OCI-LY7 (cell line): ENCODE measurements around the gene TMEM255B. TPM values are rescaled to one million over a fixed set of nuclear protein-coding genes. Genes with fewer than 3 reads are reported as not detected.

Experiments
- BruUV-seq: library from RNA; stranded (reverse); fragments of 400-500 nt; replicated peaks from 2 replicates; lab custom pipeline; 2021; lab: Mats Ljungman, UMichigan
- CTCF ChIA-PET: fragments of 300-600 bp; sonication (Branson Sonifier 250); formaldehyde crosslinking; loops from one replicate; lab custom pipeline; 2022; ENCODE audit warnings: antibody characterized with exemption; ENCODE audit not compliant: unreplicated experiment; lab: Charles Lee
- POLR2A ChIA-PET: fragments of 300-600 bp; sonication (Branson Sonifier 250); formaldehyde crosslinking; loops from one replicate; lab custom pipeline; 2022; ENCODE audit warnings: antibody characterized with exemption; lab: Charles Lee
- DNase-seq: peaks from one replicate; pipeline ENCODE4 v3.0.0-alpha.2; 2015; ENCODE audit warnings: low spot score
- H2AFZ ChIP-seq: fragments of 200-600 bp; sonication (generic), shearing (Covaris generic); 2 replicates; pipeline ENCODE4 v1.6.1; 2014; ENCODE audit warnings: mild to moderate bottlenecking, antibody characterized with exemption, low read length, moderate library complexity
- H3K27ac ChIP-seq: fragments of 200-600 bp; sonication (generic); 2 replicates; pipeline ENCODE4 v1.5.1; 2014; ENCODE audit warnings: mixed run types, low read depth, mild to moderate bottlenecking, moderate library complexity, low read length, inconsistent platforms; ENCODE audit not compliant: poor library complexity, severe bottlenecking
- H3K36me3 ChIP-seq: fragments of 200-600 bp; sonication (generic); 2 replicates; pipeline ENCODE4 v1.6.1; 2014; ENCODE audit warnings: mild to moderate bottlenecking, antibody characterized with exemption, low read length, moderate library complexity, mixed read lengths; ENCODE audit not compliant: insufficient read depth
- H3K4me1 ChIP-seq: fragments of 200-600 bp; sonication (generic); 2 replicates; pipeline ENCODE4 v1.5.1; 2014; ENCODE audit warnings: mild to moderate bottlenecking, low read length; ENCODE audit not compliant: insufficient read depth, poor library complexity, severe bottlenecking
- H3K4me2 ChIP-seq: fragments of 200-600 bp; sonication (generic); 2 replicates; pipeline ENCODE4 v1.6.1; 2014; ENCODE audit warnings: mild to moderate bottlenecking, low read length
- H3K4me3 ChIP-seq: fragments of 200-600 bp; sonication (generic); 2 replicates; pipeline ENCODE4 v1.5.1; 2014; ENCODE audit warnings: mild to moderate bottlenecking, low read depth, low read length; ENCODE audit not compliant: poor library complexity, severe bottlenecking
- H3K79me2 ChIP-seq: fragments of 200-600 bp; sonication (generic); 2 replicates; pipeline ENCODE4 v1.6.1; 2016; ENCODE audit warnings: low read depth, mild to moderate bottlenecking, low read length, moderate library complexity, mixed read lengths; ENCODE audit not compliant: insufficient read depth
- H3K9me2 ChIP-seq: fragments of 200-600 bp; sonication (generic); 2 replicates; pipeline ENCODE4 v1.6.1; 2016; ENCODE audit warnings: mild to moderate bottlenecking, low read length, mixed read lengths; ENCODE audit not compliant: insufficient read depth
- H3K9me3 ChIP-seq: fragments of 200-600 bp; sonication (generic); 2 replicates; pipeline ENCODE4 v1.6.1; 2014; ENCODE audit warnings: mild to moderate bottlenecking, mixed run types, low read length, mixed read lengths
- H4K20me1 ChIP-seq: fragments of 200-600 bp; sonication (generic); 2 replicates; pipeline ENCODE4 v1.6.1; 2014; ENCODE audit warnings: mild to moderate bottlenecking, antibody characterized with exemption, low read length, moderate library complexity, mixed read lengths; ENCODE audit not compliant: insufficient read depth
- CTCF ChIP-seq: fragments of 200-600 bp; sonication (generic); conservative IDR thresholded peaks from 2 replicates; pipeline ENCODE4 v1.5.1; 2014; ENCODE audit warnings: mild to moderate bottlenecking, antibody characterized with exemption, low read length, moderate library complexity, mixed read lengths
- EZH2phosphoT487 ChIP-seq: fragments of 200-600 bp; sonication (generic); IDR thresholded peaks from 2 replicates; pipeline ENCODE4 v1.6.1; 2018; ENCODE audit warnings: low read depth, borderline replicate concordance, mild to moderate bottlenecking, mixed run types, antibody characterized with exemption, low read length, moderate library complexity, mixed read lengths
- intact Hi-C: fragments of 100-400 bp; cut with micrococcal nuclease; formaldehyde crosslinking; loops from one replicate; pipeline ENCODE4 v1.10.0; 2022; ENCODE audit not compliant: unreplicated experiment
- total RNA-seq, 2 experiments: library from RNA; depleted of rRNA in 1 of 2; stranded (reverse); fragments of >200 nt in 1 of 2; shearing (Covaris generic) in 1 of 2; gene quantifications; 2 replicates each; pipeline ENCODE4 v1.2.3, GENCODE V29; 2014 to 2022

The TMEM255B gene
- total RNA-seq, 2 experiments from 2014 or later, result 2.6 to 6.8 TPM

- H3K4me3 ChIP-seq, result no peak overlapping the region
- CTCF ChIA-PET, result no interaction called here
Measured at GRCh38 chr13:113856716-113857065, 97.7 kb downstream of the TMEM255B start.

GRCh38 chr13:113857531-113858195 is 98.6 kb downstream of the TMEM255B start:
- no peaks in the 10 kb centered on the region for H3K9me2 ChIP-seq
- no peaks in the 10 kb centered on the region for H3K36me3 ChIP-seq
- intact Hi-C loops, result no loop called here
- no peaks in the 10 kb centered on the region for H3K9me3 ChIP-seq
- DNase-seq, result no peak
- H3K4me1 ChIP-seq, result no peaks in the 10 kb centered on the region
- H3K79me2 ChIP-seq, result no peaks in the 10 kb centered on the region
- TF ChIP-seq EZH2phosphoT487, result no peak
- TF ChIP-seq CTCF, result no peak
- no peak overlapping the region for H3K27ac ChIP-seq
- no peak overlapping the region for H3K4me2 ChIP-seq
- BruUV-seq, result no TSS peak
- H4K20me1 ChIP-seq, result no peaks in the 10 kb centered on the region
- no peak overlapping the region for H3K4me3 ChIP-seq
- no peak overlapping the region for H2AFZ ChIP-seq
- CTCF ChIA-PET, result no interaction called here
- POLR2A ChIA-PET, result no interaction called here

More at GRCh38 chr13:113856716-113857065, 97.7 kb downstream of the TMEM255B start:
- no TSS peak for BruUV-seq
- TF ChIP-seq CTCF, result no peak
- TF ChIP-seq EZH2phosphoT487, result no peak
- H3K27ac ChIP-seq, result no peak overlapping the region
- H4K20me1 ChIP-seq, result no peaks in the 10 kb centered on the region
- intact Hi-C loops, result no loop called here
- no peaks in the 10 kb centered on the region for H3K9me3 ChIP-seq
- H3K4me2 ChIP-seq, result no peak overlapping the region
- POLR2A ChIA-PET, result no interaction called here
- no peak overlapping the region for H2AFZ ChIP-seq
- H3K4me1 ChIP-seq, result no peaks in the 10 kb centered on the region
- no peaks in the 10 kb centered on the region for H3K36me3 ChIP-seq
- H3K79me2 ChIP-seq, result no peaks in the 10 kb centered on the region
- no peaks in the 10 kb centered on the region for H3K9me2 ChIP-seq
- DNase-seq, result no peak

GRCh38 chr13:113859311-113860050 is 100.5 kb downstream of the TMEM255B start:
- ChIA-PET POLR2A (no interaction called here), CTCF (no interaction called here)
- H3K79me2 ChIP-seq, result no peaks in the 10 kb centered on the region
- TF ChIP-seq CTCF (no peak), EZH2phosphoT487 (no peak)
- no peak overlapping the region for H3K27ac ChIP-seq
- no peaks in the 10 kb centered on the region for H3K9me2 ChIP-seq
- DNase-seq, result no peak
- intact Hi-C loops, result no loop called here
- H3K9me3 ChIP-seq, result no peaks in the 10 kb centered on the region
- no peak overlapping the region for H3K4me2 ChIP-seq
- no peak overlapping the region for H2AFZ ChIP-seq
- no TSS peak for BruUV-seq
- H4K20me1 ChIP-seq, result no peaks in the 10 kb centered on the region
- H3K36me3 ChIP-seq, result no peaks in the 10 kb centered on the region
- no peaks in the 10 kb centered on the region for H3K4me1 ChIP-seq
- H3K4me3 ChIP-seq, result no peak overlapping the region
